ENCODE results near the gene POFUT2.
A peak's percentile ranks its signal among the peaks of the same experiment; 100 is the strongest.

POFUT2 gene

GRCh38 chr21:45329261-45330074 is 41.8 kb upstream of the POFUT2 start:
- no peak overlapping the region for H3K4me3 Mint-ChIP-seq
- peaks cover 1% of the 10 kb centered on the region for H3K27me3 Mint-ChIP-seq
- no peak overlapping the region for H3K27ac Mint-ChIP-seq
- DNase-seq (no peak), ATAC-seq (no peak)
- H3K4me1 Mint-ChIP-seq: peaks cover 3% of the 10 kb centered on the region
- no peaks in the 10 kb centered on the region for H3K36me3 Mint-ChIP-seq (ENCODE audit: low read depth)
- H3K9me3 Mint-ChIP-seq: no peaks in the 10 kb centered on the region

GRCh38 chr21:45328198-45329091 is 40.8 kb upstream of the POFUT2 start:
- peaks cover 1% of the 10 kb centered on the region for H3K27me3 Mint-ChIP-seq
- H3K36me3 Mint-ChIP-seq (ENCODE audit: low read depth): no peaks in the 10 kb centered on the region
- ATAC-seq (no peak), DNase-seq (no peak)
- peaks cover 3% of the 10 kb centered on the region for H3K4me1 Mint-ChIP-seq
- H3K9me3 Mint-ChIP-seq: no peaks in the 10 kb centered on the region
- H3K4me3 Mint-ChIP-seq: no peak overlapping the region
- no peak overlapping the region for H3K27ac Mint-ChIP-seq

GRCh38 chr21:45327441-45328197 is 39.9 kb upstream of the POFUT2 start:
- Mint-ChIP-seq H3K4me1 (peaks cover 9% of the 10 kb centered on the region), H3K4me3 (no peak overlapping the region), H3K36me3 (ENCODE audit: low read depth) (no peaks in the 10 kb centered on the region), H3K9me3 (no peaks in the 10 kb centered on the region), H3K27me3 (peaks cover 1% of the 10 kb centered on the region), H3K27ac (no peak overlapping the region)
- DNase-seq: no peak
- no peak for ATAC-seq

GRCh38 chr21:45326891-45327440 is 39.3 kb upstream of the POFUT2 start:
- H3K9me3 Mint-ChIP-seq: no peaks in the 10 kb centered on the region
- H3K4me1 Mint-ChIP-seq: peaks cover 15% of the 10 kb centered on the region
- H3K36me3 Mint-ChIP-seq (ENCODE audit: low read depth): no peaks in the 10 kb centered on the region
- no peak overlapping the region for H3K27ac Mint-ChIP-seq
- DNase-seq: no peak
- peaks cover 1% of the 10 kb centered on the region for H3K27me3 Mint-ChIP-seq
- no peak overlapping the region for H3K4me3 Mint-ChIP-seq
- ATAC-seq: no peak

- Mint-ChIP-seq H3K4me3 (no peak overlapping the region), H3K27me3 (peaks cover 1% of the 10 kb centered on the region), H3K9me3 (no peaks in the 10 kb centered on the region), H3K27ac (no peak overlapping the region), H3K4me1 (peaks cover 19% of the 10 kb centered on the region), H3K36me3 (ENCODE audit: low read depth) (no peaks in the 10 kb centered on the region)
- DNase-seq (no peak), ATAC-seq (peak; percentile 12)
Measured at GRCh38 chr21:45326169-45326851, 38.6 kb upstream of the POFUT2 start.

- Mint-ChIP-seq H3K27ac (no peak overlapping the region), H3K36me3 (ENCODE audit: low read depth) (no peaks in the 10 kb centered on the region), H3K27me3 (peaks cover 1% of the 10 kb centered on the region), H3K4me1 (peaks cover 19% of the 10 kb centered on the region), H3K4me3 (no peak overlapping the region), H3K9me3 (no peaks in the 10 kb centered on the region)
- peak; percentile 8 for ATAC-seq
- DNase-seq: no peak
Measured at GRCh38 chr21:45325206-45326168, 37.8 kb upstream of the POFUT2 start.

- no peak for DNase-seq
- no peaks in the 10 kb centered on the region for H3K36me3 Mint-ChIP-seq (ENCODE audit: low read depth)
- H3K4me3 Mint-ChIP-seq: no peak overlapping the region
- H3K27me3 Mint-ChIP-seq: peaks cover 1% of the 10 kb centered on the region
- H3K27ac Mint-ChIP-seq: no peak overlapping the region
- no peaks in the 10 kb centered on the region for H3K9me3 Mint-ChIP-seq
- peaks cover 19% of the 10 kb centered on the region for H3K4me1 Mint-ChIP-seq
- no peak for ATAC-seq
Measured at GRCh38 chr21:45324489-45325205, 37.0 kb upstream of the POFUT2 start.

GRCh38 chr21:45323487-45324311 is 36.0 kb upstream of the POFUT2 start:
- ATAC-seq (no peak), DNase-seq (no peak)
- no peak overlapping the region for H3K27ac Mint-ChIP-seq
- peaks cover 6% of the 10 kb centered on the region for H3K27me3 Mint-ChIP-seq
- no peaks in the 10 kb centered on the region for H3K9me3 Mint-ChIP-seq
- peaks cover 19% of the 10 kb centered on the region for H3K4me1 Mint-ChIP-seq
- H3K36me3 Mint-ChIP-seq (ENCODE audit: low read depth): no peaks in the 10 kb centered on the region
- no peak overlapping the region for H3K4me3 Mint-ChIP-seq

GRCh38 chr21:45322960-45323461 is 35.3 kb upstream of the POFUT2 start:
- no peak overlapping the region for H3K27ac Mint-ChIP-seq
- no peak overlapping the region for H3K4me3 Mint-ChIP-seq
- no peaks in the 10 kb centered on the region for H3K9me3 Mint-ChIP-seq

GRCh38 chr21:45322231-45322959 is 34.7 kb upstream of the POFUT2 start:
- Mint-ChIP-seq H3K36me3 (ENCODE audit: low read depth) (no peaks in the 10 kb centered on the region), H3K27me3 (peaks cover 6% of the 10 kb centered on the region), H3K4me3 (no peak overlapping the region), H3K4me1 (peaks cover 19% of the 10 kb centered on the region), H3K27ac (no peak overlapping the region), H3K9me3 (no peaks in the 10 kb centered on the region)
- no peak for DNase-seq
- no peak for ATAC-seq

More at GRCh38 chr21:45322960-45323461, 35.3 kb upstream of the POFUT2 start:
- Mint-ChIP-seq H3K27me3 (peaks cover 6% of the 10 kb centered on the region), H3K4me1 (peaks cover 19% of the 10 kb centered on the region), H3K36me3 (ENCODE audit: low read depth) (no peaks in the 10 kb centered on the region)
- DNase-seq (no peak), ATAC-seq (no peak)

GRCh38 chr21:45320261-45321025 is 32.7 kb upstream of the POFUT2 start:
- no peak for DNase-seq
- ATAC-seq: no peak
- H3K4me3 Mint-ChIP-seq: no peak overlapping the region
- H3K9me3 Mint-ChIP-seq: no peaks in the 10 kb centered on the region
- no peak overlapping the region for H3K27ac Mint-ChIP-seq
- no peaks in the 10 kb centered on the region for H3K36me3 Mint-ChIP-seq (ENCODE audit: low read depth)
- H3K4me1 Mint-ChIP-seq: peaks cover 16% of the 10 kb centered on the region
- peaks cover 4% of the 10 kb centered on the region for H3K27me3 Mint-ChIP-seq
